Measurements from ENCODE around the gene MAGI2. TPM values are rescaled to one million over a fixed set of nuclear protein-coding genes. Genes with fewer than 3 reads are reported as not detected.
A peak's percentile ranks its signal among the peaks of the same experiment; 100 is the strongest.

MAGI2 gene
- total and polyA plus RNA-seq, 2 donors from 2014 or later, result 4.4 to 9.0 TPM

DNA sequence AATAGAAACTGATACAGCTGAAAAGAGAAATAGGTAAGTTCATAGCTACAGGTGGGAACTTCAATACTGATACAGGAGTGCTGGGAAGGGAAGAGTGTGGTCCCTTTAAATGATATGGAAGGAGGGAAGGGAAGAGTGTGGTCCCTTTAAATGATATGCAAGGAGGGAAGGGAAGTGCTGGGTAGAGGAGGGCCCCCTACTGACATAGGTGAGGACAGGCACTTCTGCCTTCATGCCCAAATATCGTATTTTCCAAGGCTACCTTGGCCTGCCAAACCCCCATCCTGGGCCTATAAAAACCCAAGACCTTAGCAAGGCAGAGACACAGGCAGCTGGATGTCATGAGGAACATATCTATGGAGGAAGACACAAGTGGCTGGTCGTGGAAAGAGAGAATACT lies 92.3 kb downstream of the MAGI2 start:
- DNase-seq (no peak), FAIRE-seq (no peak)
- Histone ChIP-seq H3K9ac (ENCODE audit: low read length in 3 of 3) (no peak overlapping the region), H3K9me3 (ENCODE audit: control insufficient read depth in 2 of 3, insufficient read depth in 1 of 3, low read length in 3 of 3) (no peaks in the 10 kb centered on the region), H3K27me3 (ENCODE audit: control insufficient read depth, insufficient read depth, low read length) (no peaks in the 10 kb centered on the region), H3K4me3 (ENCODE audit: low read length in 3 of 3) (no peak overlapping the region), H3K4me1 (ENCODE audit: control insufficient read depth in 2 of 3, insufficient read depth in 2 of 3, low read depth in 1 of 3, low read length in 3 of 3) (no peaks in the 10 kb centered on the region), H3K36me3 (ENCODE audit: control insufficient read depth in 2 of 3, insufficient read depth in 3 of 3, low read length in 3 of 3) (no peaks in the 10 kb centered on the region), H3K27ac (ENCODE audit: low read depth in 2 of 2, low read length in 2 of 2) (no peak overlapping the region)
- TF ChIP-seq, protein P1, sequence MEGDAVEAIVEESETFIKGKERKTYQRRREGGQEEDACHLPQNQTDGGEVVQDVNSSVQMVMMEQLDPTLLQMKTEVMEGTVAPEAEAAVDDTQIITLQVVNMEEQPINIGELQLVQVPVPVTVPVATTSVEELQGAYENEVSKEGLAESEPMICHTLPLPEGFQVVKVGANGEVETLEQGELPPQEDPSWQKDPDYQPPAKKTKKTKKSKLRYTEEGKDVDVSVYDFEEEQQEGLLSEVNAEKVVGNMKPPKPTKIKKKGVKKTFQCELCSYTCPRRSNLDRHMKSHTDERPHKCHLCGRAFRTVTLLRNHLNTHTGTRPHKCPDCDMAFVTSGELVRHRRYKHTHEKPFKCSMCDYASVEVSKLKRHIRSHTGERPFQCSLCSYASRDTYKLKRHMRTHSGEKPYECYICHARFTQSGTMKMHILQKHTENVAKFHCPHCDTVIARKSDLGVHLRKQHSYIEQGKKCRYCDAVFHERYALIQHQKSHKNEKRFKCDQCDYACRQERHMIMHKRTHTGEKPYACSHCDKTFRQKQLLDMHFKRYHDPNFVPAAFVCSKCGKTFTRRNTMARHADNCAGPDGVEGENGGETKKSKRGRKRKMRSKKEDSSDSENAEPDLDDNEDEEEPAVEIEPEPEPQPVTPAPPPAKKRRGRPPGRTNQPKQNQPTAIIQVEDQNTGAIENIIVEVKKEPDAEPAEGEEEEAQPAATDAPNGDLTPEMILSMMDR (IDR thresholded peaks at IDR 0.05; ENCODE audit: borderline replicate concordance, extremely low read depth, insufficient read depth), result no peak
- intact Hi-C loops (cut with DNase I), result no loop called here

- intact Hi-C loops (cut with DNase I), result no loop called here
Observed at GRCh38 chr7:79359827-79360226, 93.6 kb downstream of the MAGI2 start.

GRCh38 chr7:79357101-79357500 lies 96.4 kb downstream of the MAGI2 start:
- intact Hi-C loops (cut with DNase I), result no loop called here
- H3K36me3 ChIP-seq (ENCODE audit: control insufficient read depth in 2 of 3, insufficient read depth in 3 of 3, low read length in 3 of 3), result no peaks in the 10 kb centered on the region
- H3K4me3 ChIP-seq (ENCODE audit: low read length in 3 of 3), result peak overlapping the region in 1 of 3 donors; percentile 15
- FAIRE-seq (no peak), DNase-seq (no peak)
- no peaks in the 10 kb centered on the region for H3K9me3 ChIP-seq (ENCODE audit: control insufficient read depth in 2 of 3, insufficient read depth in 1 of 3, low read length in 3 of 3)
- H3K4me1 ChIP-seq (ENCODE audit: control insufficient read depth in 2 of 3, insufficient read depth in 2 of 3, low read depth in 1 of 3, low read length in 3 of 3), result peaks cover 0 to 6% (median 3%) of the 10 kb centered on the region in 3 donors
- H3K27ac ChIP-seq (ENCODE audit: low read depth in 2 of 2, low read length in 2 of 2), result no peak overlapping the region
- H3K9ac ChIP-seq (ENCODE audit: low read length in 3 of 3), result no peak overlapping the region
- no peaks in the 10 kb centered on the region for H3K27me3 ChIP-seq (ENCODE audit: control insufficient read depth, insufficient read depth, low read length)
- TF ChIP-seq, protein P1 (IDR thresholded peaks at IDR 0.05; ENCODE audit: borderline replicate concordance, extremely low read depth, insufficient read depth), result no peak

More at GRCh38 chr7:79359827-79360226, 93.6 kb downstream of the MAGI2 start:
- Histone ChIP-seq H3K4me1 (ENCODE audit: control insufficient read depth in 2 of 3, insufficient read depth in 2 of 3, low read depth in 1 of 3, low read length in 3 of 3) (no peaks in the 10 kb centered on the region), H3K27ac (ENCODE audit: low read depth in 2 of 2, low read length in 2 of 2) (no peak overlapping the region), H3K9me3 (ENCODE audit: control insufficient read depth in 2 of 3, insufficient read depth in 1 of 3, low read length in 3 of 3) (no peaks in the 10 kb centered on the region), H3K27me3 (ENCODE audit: control insufficient read depth, insufficient read depth, low read length) (no peaks in the 10 kb centered on the region), H3K36me3 (ENCODE audit: control insufficient read depth in 2 of 3, insufficient read depth in 3 of 3, low read length in 3 of 3) (no peaks in the 10 kb centered on the region), H3K9ac (ENCODE audit: low read length in 3 of 3) (no peak overlapping the region), H3K4me3 (ENCODE audit: low read length in 3 of 3) (no peak overlapping the region)
- DNase-seq (no peak), FAIRE-seq (no peak)
- TF ChIP-seq, protein P1 (IDR thresholded peaks at IDR 0.05; ENCODE audit: borderline replicate concordance, extremely low read depth, insufficient read depth), result no peak
